GM10248 (cell line): Measurements from ENCODE around the gene RNU5D-1.
A peak's percentile ranks its signal among the peaks of the same experiment; 100 is the strongest.
"Not testable (repeated sequence)": the region's sequence is repeated elsewhere in the genome, so short reads cannot be mapped to it uniquely, and the experiment has no call there.

ENCODE experiments used
- CTCF ChIA-PET: fragments of 300-600 bp; sonication (Branson Sonifier 250); formaldehyde crosslinking; extraction: SDS; loops from one replicate; lab custom pipeline; 2021; ENCODE audit warnings: antibody characterized with exemption; lab: Yijun Ruan, JAX
- POLR2A ChIA-PET: fragments of 350-650 bp; sonication (Branson Sonifier 250); formaldehyde crosslinking; extraction: SDS; loops from one replicate; lab custom pipeline; 2020; ENCODE audit warnings: antibody characterized with exemption; lab: Yijun Ruan, JAX
- DNase-seq: peaks from one replicate; pipeline ENCODE4 v3.0.0; 2012; ENCODE audit errors: extremely low spot score
- TF ChIP-seq, protein P1 (sequence below): IDR thresholded peaks from 2 replicates; pipeline ENCODE4 v1.5.1; 2012; ENCODE audit warnings: mild to moderate bottlenecking, low read depth; ENCODE audit errors: extremely low read depth, missing control alignments, control extremely low read depth

The RNU5D-1 gene

DNA sequence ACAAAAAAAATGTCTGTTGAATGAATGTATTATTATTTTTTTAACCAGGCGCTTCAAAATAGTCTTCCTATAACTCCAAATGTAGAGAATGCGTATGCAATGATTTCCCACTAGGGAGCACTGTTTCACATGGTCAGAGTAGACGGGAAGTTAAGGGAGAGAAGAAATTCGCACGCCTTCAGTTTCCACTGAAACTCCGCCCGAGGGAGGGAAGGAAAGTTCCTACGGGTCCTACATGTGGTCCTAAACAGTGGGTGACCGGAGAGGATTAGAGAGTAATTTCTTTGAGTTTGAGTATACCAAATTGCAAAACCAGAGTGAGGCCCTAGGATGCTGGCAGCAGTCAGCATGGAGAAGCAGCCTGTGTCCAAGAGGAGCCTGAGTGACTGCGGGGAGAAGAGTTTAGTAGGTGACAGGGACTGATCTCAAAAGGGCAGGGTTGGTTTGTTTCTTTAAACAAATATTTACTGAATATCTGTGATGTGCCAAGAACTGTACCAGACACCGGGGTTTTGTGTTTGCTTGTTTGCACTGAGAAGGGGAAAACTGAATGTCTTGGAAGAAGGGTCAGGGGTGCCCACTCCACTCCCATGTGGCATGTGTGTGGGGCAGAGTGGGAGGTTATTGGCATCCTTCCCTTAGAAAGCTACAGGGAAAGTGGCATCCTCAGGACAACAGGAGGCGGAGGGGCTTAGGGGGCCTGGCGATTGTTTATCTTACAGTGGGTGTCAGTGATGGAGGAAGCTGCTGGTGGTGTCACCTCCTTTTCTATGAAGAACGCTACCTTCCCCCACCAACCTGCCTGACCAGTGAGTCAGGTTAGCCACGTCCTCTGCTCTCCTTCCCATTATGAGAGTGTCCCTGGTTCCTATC, 22.8 kb downstream of the RNU5D-1 start:
- DNase-seq, result peak; percentile 55
- POLR2A ChIA-PET, result interaction anchor here (0.6 kb wide), 1 partner anchor 10 kb away, joined by 9 read pairs; no protein-coding TSS in a partner anchor
- CTCF ChIA-PET, result interaction anchor here (0.7 to 2.1 kb wide), 11 partner anchors 9 to 595 kb away, joined by 3 to 23 read pairs (median 4); no protein-coding TSS in a partner anchor
- TF ChIP-seq, protein P1, sequence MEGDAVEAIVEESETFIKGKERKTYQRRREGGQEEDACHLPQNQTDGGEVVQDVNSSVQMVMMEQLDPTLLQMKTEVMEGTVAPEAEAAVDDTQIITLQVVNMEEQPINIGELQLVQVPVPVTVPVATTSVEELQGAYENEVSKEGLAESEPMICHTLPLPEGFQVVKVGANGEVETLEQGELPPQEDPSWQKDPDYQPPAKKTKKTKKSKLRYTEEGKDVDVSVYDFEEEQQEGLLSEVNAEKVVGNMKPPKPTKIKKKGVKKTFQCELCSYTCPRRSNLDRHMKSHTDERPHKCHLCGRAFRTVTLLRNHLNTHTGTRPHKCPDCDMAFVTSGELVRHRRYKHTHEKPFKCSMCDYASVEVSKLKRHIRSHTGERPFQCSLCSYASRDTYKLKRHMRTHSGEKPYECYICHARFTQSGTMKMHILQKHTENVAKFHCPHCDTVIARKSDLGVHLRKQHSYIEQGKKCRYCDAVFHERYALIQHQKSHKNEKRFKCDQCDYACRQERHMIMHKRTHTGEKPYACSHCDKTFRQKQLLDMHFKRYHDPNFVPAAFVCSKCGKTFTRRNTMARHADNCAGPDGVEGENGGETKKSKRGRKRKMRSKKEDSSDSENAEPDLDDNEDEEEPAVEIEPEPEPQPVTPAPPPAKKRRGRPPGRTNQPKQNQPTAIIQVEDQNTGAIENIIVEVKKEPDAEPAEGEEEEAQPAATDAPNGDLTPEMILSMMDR, result peak; percentile 63

DNA sequence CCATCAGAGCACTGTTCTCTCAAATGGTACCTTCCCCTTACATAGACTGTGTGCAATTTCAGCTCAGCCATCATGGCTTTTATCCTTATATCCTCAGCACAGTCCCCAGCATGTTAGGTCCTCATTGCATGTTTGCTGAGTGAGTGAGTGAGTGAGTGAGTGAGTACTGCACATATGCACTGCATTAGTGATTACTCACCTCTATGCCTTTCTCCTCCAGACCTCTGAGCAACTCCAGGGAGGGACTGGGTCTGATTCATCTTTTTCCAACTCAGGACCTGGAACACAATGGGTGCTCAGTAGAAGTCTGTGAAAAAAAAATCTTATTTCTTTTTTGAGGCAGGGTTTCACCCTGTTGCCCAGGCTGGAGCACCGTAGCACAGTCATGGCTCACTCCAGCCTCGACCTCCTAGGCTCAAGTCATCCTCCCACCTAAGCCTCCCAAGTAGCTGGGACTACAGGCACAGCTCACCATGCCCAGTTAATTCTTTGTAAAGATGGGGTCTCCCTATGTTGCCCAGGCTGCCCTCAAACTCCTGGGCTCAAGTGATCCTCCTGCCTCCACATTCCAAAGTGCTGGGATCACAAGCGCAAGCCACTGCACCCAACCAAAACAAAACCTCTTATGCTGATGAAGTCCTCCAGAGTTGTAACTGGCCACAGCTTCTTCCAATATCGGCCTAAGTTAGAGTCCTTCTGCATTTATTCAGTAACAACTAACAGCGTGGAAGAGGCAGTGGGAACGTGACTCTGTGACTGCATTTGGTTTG, 23.7 kb downstream of the RNU5D-1 start:
- TF ChIP-seq, protein P1, result no peak
- POLR2A ChIA-PET, result interaction anchor here (0.6 to 1.3 kb wide), 2 partner anchors 11 to 14 kb away, joined by 9 to 10 read pairs; no protein-coding TSS in a partner anchor
- CTCF ChIA-PET, result interaction anchor here (0.8 to 2.1 kb wide), 7 partner anchors 8 to 75 kb away, joined by 3 to 23 read pairs (median 3); partner anchors contain the start of gene RNU5D-1
- DNase-seq, result no peak

DNA sequence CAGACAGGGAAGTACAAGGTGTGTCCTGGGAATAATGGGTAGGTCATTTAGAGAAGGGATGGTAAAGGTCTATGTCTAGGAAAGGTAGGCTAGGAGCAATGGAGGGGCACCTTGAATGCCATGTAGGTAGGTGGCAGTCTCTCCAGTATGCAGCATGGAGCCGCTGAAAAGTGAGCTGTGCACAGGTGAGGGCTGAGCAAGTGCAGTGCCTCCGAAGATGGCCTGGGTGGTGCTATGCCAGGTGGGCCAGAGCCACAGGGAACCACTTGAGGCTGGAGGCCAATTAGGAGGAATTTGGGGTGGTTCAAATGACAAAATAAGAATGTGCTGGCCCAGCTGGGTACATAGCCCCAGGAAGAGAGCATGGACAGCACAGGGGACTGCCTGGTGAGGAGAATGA, 25.0 kb downstream of the RNU5D-1 start:
- TF ChIP-seq, protein P1, result no peak
- DNase-seq, result no peak
- ChIA-PET CTCF (interaction anchor here (1.2 to 2.1 kb wide), 4 partner anchors 9 to 13 kb away, joined by 4 to 23 read pairs (median 7); no protein-coding TSS in a partner anchor), POLR2A (no interaction called here)

DNA sequence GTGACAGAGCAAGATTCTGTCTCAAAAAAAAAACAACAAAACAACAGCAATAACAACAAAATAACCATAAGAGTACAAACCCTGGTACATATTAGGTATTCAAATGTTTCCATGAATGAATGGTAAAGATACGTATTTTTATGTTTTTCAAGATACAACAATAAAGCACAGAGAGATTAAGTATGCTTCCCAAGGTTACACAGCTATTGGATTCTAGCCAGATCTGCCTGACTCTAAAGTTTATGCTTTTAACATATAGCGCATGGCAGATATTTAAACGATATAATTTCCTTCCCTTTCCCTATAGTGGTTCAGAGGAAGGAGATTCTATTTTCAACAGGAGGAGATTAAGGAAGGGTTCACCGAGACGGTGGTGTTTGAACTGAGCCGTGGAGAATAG, 25.5 kb downstream of the RNU5D-1 start:
- POLR2A ChIA-PET, result no interaction called here

DNA sequence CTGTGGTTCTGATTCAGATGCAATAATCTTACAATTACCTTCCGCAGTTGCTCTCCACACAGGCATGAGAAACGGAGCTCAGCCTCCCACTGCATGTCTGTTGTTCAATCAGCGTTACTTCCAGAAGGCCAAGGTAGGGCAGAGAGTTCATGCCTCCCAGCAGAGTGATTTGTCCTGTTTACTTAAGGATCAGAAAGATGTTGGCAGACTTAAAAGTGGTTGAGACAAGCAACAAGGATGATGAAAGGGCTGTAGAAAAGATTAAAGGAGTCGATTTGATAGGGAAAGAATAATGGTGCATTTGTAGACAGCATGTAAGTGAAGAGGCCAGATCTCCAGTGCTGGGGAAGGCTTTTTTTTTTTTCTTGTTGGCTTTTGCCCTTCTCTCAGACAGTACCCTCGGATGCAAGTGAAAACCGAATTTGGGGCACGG, 29.8 kb downstream of the RNU5D-1 start:
- POLR2A ChIA-PET, result interaction anchor here (0.6 kb wide), 1 partner anchor 1392 kb away, joined by 11 read pairs; no protein-coding TSS in a partner anchor
- TF ChIP-seq, protein P1, result no peak
- DNase-seq, result no peak
- CTCF ChIA-PET, result interaction anchor here (0.7 to 1.0 kb wide), 3 partner anchors 12 to 49 kb away, joined by 3 read pairs; no protein-coding TSS in a partner anchor

More for the DNA sequence above, 25.5 kb downstream of the RNU5D-1 start:
- no peak for DNase-seq
- TF ChIP-seq, protein P1, result no peak
- CTCF ChIA-PET, result interaction anchor here (1.2 to 1.9 kb wide), 2 partner anchors 10 to 11 kb away, joined by 4 to 5 read pairs; no protein-coding TSS in a partner anchor

DNA sequence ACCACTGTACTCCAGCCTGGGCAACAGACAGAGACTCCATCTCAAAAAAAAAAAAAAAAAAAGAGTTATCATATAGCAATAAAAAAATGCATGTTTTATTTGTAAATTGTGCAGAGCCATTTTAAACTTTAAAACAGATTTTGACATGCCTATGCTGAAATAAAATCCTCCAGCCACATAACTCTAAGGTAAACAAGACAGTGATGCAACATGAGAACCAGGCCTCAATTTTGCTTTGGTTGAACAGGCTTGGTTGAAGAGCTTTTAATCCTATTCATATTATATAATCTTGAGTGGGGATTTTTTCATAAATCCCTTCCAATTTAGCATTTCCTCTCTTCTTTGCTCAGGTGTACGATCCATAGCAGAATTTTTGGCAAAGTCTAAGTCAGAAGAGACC, 30.4 kb downstream of the RNU5D-1 start:
- POLR2A ChIA-PET, result no interaction called here
- TF ChIP-seq, protein P1, result no peak
- no peak for DNase-seq
- CTCF ChIA-PET, result interaction anchor here (1.0 kb wide), 2 partner anchors 12 to 36 kb away, joined by 3 read pairs; no protein-coding TSS in a partner anchor

DNA sequence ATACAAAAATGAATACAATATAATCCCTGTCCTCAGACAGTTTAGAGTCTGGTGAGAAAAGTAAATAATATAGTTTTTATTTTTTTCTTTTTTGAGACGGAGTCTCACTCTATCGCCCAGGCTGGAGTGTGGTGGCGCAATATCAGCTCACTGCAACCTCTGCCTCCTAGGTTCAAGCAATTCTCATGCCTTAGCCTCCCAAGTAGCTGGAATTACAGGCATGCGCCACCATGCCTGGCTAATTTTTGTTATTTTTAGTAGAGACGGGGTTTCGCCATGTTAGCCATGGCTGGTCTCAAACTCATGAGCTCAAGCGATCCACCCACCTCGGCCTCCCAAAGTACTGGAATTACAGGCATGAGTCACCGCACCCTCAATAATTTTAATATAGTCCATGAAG, 31.6 kb downstream of the RNU5D-1 start:
- POLR2A ChIA-PET, result not testable (repeated sequence)
- CTCF ChIA-PET, result interaction anchor here (8.4 kb wide), 1 partner anchor 15 kb away, joined by 69 read pairs; no protein-coding TSS in a partner anchor

More for the DNA sequence above, 31.6 kb downstream of the RNU5D-1 start:
- not testable (repeated sequence) for DNase-seq
